Stimulated activated naive CD8-positive, alpha-beta T cell treated with anti-CD3 and anti-CD28 coated beads, Interleukin-15, amount 100 ng/mL, for 72 hours (primary cell): Measurements from ENCODE around the gene SPIB.

ENCODE experiments used
- ATAC-seq: fragments of 150-1000 bp; cut with Tn5 transposase; 2 replicates; pipeline ENCODE4 v1.10.0; 2021; ENCODE audit warnings: mild to moderate bottlenecking, moderate library complexity
- DNase-seq, 2 donors: peaks; one replicate each; pipeline ENCODE4 v3.0.0; 2021 to 2022
- H3K27ac Mint-ChIP-seq, 2 donors: one replicate each; pipeline ENCODE4 v1.8.0; 2022; ENCODE audit warnings: mild to moderate bottlenecking in 2 of 2, mixed read lengths in 2 of 2, moderate library complexity in 2 of 2
- H3K27me3 Mint-ChIP-seq: one replicate; pipeline ENCODE4 v1.8.0; 2022; ENCODE audit warnings: mixed read lengths
- H3K4me1 Mint-ChIP-seq: one replicate; pipeline ENCODE4 v1.8.0; 2022; ENCODE audit warnings: mild to moderate bottlenecking, mixed read lengths
- H3K4me3 Mint-ChIP-seq, 2 donors: one replicate each; pipeline ENCODE4 v1.8.0; 2022; ENCODE audit warnings: mild to moderate bottlenecking in 2 of 2, mixed read lengths in 2 of 2, moderate library complexity in 1 of 2
- H3K9me3 Mint-ChIP-seq, 2 donors: one replicate each; pipeline ENCODE4 v1.8.0; 2022; ENCODE audit warnings: mixed read lengths in 2 of 2

Gene SPIB

DNA sequence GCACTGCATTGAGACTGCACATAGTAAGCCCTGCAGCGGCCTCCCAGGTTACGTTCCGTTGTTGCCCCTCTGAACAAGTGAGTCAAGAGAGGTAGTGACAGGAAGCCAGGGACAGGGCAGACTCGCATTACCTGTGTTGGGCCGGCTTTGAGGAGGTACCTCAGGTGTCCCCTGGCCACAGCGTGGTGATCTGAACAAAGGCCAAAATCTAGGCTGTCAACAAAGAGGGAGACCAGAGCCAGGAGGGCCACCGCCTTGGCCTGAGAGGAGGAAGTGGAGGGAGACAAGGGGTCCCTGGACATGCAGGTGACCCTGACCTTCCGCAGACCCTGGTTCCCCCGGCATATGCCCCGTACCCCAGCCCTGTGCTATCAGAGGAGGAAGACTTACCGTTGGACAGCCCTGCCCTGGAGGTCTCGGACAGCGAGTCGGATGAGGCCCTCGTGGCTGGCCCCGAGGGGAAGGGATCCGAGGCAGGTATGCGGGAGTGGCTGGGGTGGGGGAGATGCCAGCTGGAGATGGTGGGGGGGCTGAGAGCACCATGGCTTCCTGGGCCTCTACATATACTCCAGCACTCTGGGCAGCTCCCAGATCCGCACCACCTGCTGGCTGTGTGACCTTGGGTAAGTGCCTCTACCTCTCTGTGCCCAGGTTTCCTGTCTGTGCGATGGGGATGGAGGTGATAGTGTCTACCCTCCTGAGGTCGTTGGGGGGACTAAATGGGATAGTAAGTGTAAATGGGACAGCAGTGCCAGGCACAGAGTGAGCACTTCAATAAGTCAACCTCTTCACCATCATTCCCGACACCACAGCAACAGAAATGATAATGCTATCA lies 4.8 kb downstream of the SPIB start:
- Mint-ChIP-seq H3K27ac (no peak overlapping the region), H3K9me3 (peaks cover 0 to 10% of the 10 kb centered on the region in 2 donors), H3K4me1 (peaks cover 30% of the 10 kb centered on the region), H3K4me3 (no peak overlapping the region), H3K27me3 (peaks cover 31% of the 10 kb centered on the region)
- ATAC-seq = no peak
- no peak for DNase-seq

DNA sequence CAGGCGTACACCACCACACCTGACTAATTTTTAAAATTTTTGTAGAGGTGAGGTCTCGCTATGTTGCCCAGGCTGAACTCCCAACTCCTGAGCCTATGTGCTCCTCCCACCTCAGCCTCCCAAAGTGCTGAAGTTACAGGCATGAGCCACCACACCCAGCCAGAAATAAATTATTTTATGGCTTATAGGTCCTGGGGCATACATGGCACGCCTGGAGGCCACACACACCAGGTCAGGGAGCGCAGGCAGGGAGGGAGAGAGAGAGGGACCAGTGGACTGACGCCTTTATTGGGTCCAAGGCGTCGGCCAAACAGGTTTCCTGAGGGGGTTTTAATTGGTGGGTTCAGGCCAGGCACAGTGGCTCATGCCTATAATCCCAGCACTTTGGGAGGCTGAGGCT lies 6.8 kb downstream of the SPIB start:
- Mint-ChIP-seq H3K4me1 (peaks cover 19% of the 10 kb centered on the region), H3K9me3 (peaks cover 0 to 4% of the 10 kb centered on the region in 2 donors), H3K27me3 (peaks cover 31% of the 10 kb centered on the region), H3K4me3 (no peak overlapping the region), H3K27ac (no peak overlapping the region)
- ATAC-seq = no peak
- DNase-seq = no peak

- H3K27ac Mint-ChIP-seq = no peak overlapping the region
- peaks cover 35% of the 10 kb centered on the region for H3K27me3 Mint-ChIP-seq
These were observed 8.7 kb downstream of the SPIB start for GRCh38 chr19:50427318-50427925.

DNA sequence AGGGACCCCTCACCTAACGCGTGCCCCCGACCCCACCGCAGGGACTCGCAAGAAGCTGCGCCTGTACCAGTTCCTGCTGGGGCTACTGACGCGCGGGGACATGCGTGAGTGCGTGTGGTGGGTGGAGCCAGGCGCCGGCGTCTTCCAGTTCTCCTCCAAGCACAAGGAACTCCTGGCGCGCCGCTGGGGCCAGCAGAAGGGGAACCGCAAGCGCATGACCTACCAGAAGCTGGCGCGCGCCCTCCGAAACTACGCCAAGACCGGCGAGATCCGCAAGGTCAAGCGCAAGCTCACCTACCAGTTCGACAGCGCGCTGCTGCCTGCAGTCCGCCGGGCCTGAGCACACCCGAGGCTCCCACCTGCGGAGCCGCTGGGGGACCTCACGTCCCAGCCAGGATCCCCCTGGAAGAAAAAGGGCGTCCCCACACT lies 9.3 kb downstream of the SPIB start:
- Mint-ChIP-seq H3K27me3 (peaks cover 41% of the 10 kb centered on the region), H3K4me3 (peak overlapping the region in 1 of 2 donors; percentile 59), H3K9me3 (no peaks in the 10 kb centered on the region), H3K27ac (no peak overlapping the region), H3K4me1 (peaks cover 39% of the 10 kb centered on the region)
- ATAC-seq = no peak
- DNase-seq = no peak

More at GRCh38 chr19:50427318-50427925, 8.7 kb downstream of the SPIB start:
- Mint-ChIP-seq H3K9me3 (no peaks in the 10 kb centered on the region), H3K4me3 (peak overlapping the region in 1 of 2 donors; percentile 59), H3K4me1 (peaks cover 33% of the 10 kb centered on the region)
- DNase-seq (no peak), ATAC-seq (no peak)

- Mint-ChIP-seq H3K9me3 (no peaks in the 10 kb centered on the region), H3K27me3 (peaks cover 50% of the 10 kb centered on the region), H3K4me3 (no peak overlapping the region), H3K4me1 (peaks cover 39% of the 10 kb centered on the region), H3K27ac (no peak overlapping the region)
- ATAC-seq (no peak), DNase-seq (no peak)
These were observed 10.2 kb downstream of the SPIB start for GRCh38 chr19:50428772-50429463.

- H3K9me3 Mint-ChIP-seq = no peaks in the 10 kb centered on the region
- DNase-seq (no peak), ATAC-seq (no peak)
- H3K27me3 Mint-ChIP-seq = peaks cover 56% of the 10 kb centered on the region
- H3K4me3 Mint-ChIP-seq = peak overlapping the region; percentile 87 to 98
- peaks cover 39% of the 10 kb centered on the region for H3K4me1 Mint-ChIP-seq
- peak overlapping the region in 1 of 2 donors; percentile 61 for H3K27ac Mint-ChIP-seq
These were observed 12.2 kb downstream of the SPIB start for GRCh38 chr19:50430888-50431342.

- ATAC-seq (peak; percentile 93), DNase-seq (peak; percentile 87)
- Mint-ChIP-seq H3K27me3 (peaks cover 56% of the 10 kb centered on the region), H3K4me1 (peaks cover 39% of the 10 kb centered on the region), H3K4me3 (peak overlapping the region; percentile 87 to 98), H3K9me3 (no peaks in the 10 kb centered on the region), H3K27ac (peak overlapping the region; percentile 83 to 91)
These were observed 12.8 kb downstream of the SPIB start for GRCh38 chr19:50431343-50432220.

DNA sequence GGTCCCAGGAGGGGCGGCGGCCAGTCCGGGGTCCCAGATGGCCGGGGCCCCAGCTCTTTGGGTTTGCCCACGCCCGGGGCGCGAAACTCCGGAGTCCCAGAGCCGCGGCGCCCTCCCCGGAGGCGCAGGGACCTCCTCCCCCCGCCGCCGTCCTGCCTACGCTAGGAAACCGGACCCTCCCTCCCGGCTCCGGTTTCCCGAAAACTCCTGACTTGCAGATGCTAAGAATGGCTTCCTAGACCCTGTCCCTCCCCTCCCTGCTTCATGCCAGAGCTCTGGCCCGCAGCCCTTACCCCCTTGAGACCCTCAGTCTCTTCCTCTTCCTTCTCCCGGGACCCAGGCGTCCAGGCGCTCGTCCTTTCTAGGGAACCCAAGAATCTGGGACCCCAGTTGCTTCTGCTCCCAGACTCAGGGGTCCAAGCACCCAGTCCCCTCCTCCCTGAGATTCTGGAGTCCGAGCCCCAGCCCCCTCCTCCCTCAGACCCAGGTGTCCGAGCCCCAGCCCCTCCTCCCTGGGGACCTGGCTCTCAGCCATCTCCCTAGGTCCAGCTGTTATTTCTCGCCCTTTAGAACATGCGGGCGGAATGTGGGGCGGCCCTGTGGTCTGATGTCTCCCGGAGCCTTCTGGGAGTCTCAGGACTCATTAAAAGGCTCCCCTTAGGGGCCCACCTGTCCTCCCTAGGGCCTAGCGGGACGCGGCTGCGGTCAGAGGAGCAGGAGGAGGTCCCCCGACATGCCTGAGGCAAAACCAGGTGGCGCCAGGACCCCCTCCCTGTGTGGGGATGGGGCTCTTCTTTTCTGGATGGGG lies 13.7 kb downstream of the SPIB start, which contains the start of gene MYBPC2:
Gene MYBPC2, plus strand, starts transcription at position 672 of the 808 bp plus-strand sequence. Its CDS starts 62 bp downstream, at position 734.
- no peaks in the 10 kb centered on the region for H3K9me3 Mint-ChIP-seq
- H3K4me3 Mint-ChIP-seq = peak within 1 kb of the TSS; percentile 87 to 98
- H3K27ac Mint-ChIP-seq = peak within 1 kb of the TSS; percentile 83 to 91
- peaks cover 61% of the 10 kb centered on the region for H3K27me3 Mint-ChIP-seq
- H3K4me1 Mint-ChIP-seq = peaks cover 39% of the 10 kb centered on the region
- ATAC-seq (peak; percentile 37), DNase-seq (no peak)

GRCh38 chr19:50433201-50434180 lies 14.8 kb downstream of the SPIB start:
- Mint-ChIP-seq H3K4me1 (peaks cover 30% of the 10 kb centered on the region), H3K4me3 (peak overlapping the region in 1 of 2 donors; percentile 80), H3K27me3 (peaks cover 64% of the 10 kb centered on the region), H3K9me3 (no peaks in the 10 kb centered on the region), H3K27ac (no peak overlapping the region)
- no peak for DNase-seq
- ATAC-seq = no peak

GRCh38 chr19:50434525-50434924 lies 15.8 kb downstream of the SPIB start:
- no peak for ATAC-seq
- peaks cover 53% of the 10 kb centered on the region for H3K27me3 Mint-ChIP-seq
- H3K27ac Mint-ChIP-seq = no peak overlapping the region
- peaks cover 23% of the 10 kb centered on the region for H3K4me1 Mint-ChIP-seq
- DNase-seq = no peak
- no peaks in the 10 kb centered on the region for H3K9me3 Mint-ChIP-seq
- no peak overlapping the region for H3K4me3 Mint-ChIP-seq

- Mint-ChIP-seq H3K4me3 (no peak overlapping the region), H3K27ac (no peak overlapping the region), H3K27me3 (peaks cover 46% of the 10 kb centered on the region), H3K9me3 (no peaks in the 10 kb centered on the region), H3K4me1 (peaks cover 23% of the 10 kb centered on the region)
- DNase-seq = no peak
- ATAC-seq = no peak
These were observed 16.5 kb downstream of the SPIB start for GRCh38 chr19:50435221-50435620.

GRCh38 chr19:50435627-50436026 lies 16.9 kb downstream of the SPIB start:
- no peak overlapping the region for H3K27ac Mint-ChIP-seq
- H3K4me1 Mint-ChIP-seq = peaks cover 20% of the 10 kb centered on the region
- DNase-seq (no peak), ATAC-seq (no peak)
- H3K9me3 Mint-ChIP-seq = no peaks in the 10 kb centered on the region
- H3K4me3 Mint-ChIP-seq = no peak overlapping the region
- H3K27me3 Mint-ChIP-seq = peaks cover 42% of the 10 kb centered on the region

GRCh38 chr19:50437862-50438449 lies 19.2 kb downstream of the SPIB start:
- DNase-seq = no peak
- no peak for ATAC-seq
- no peak overlapping the region for H3K4me3 Mint-ChIP-seq
- peaks cover 23% of the 10 kb centered on the region for H3K27me3 Mint-ChIP-seq
- peaks cover 1% of the 10 kb centered on the region for H3K4me1 Mint-ChIP-seq
- peak overlapping the region in 1 of 2 donors; percentile 13 for H3K27ac Mint-ChIP-seq
- H3K9me3 Mint-ChIP-seq = no peaks in the 10 kb centered on the region
